HS-5 (cell line): ENCODE measurements around the gene DIP2C.
"Not testable (repeated sequence)": the region's sequence is repeated elsewhere in the genome, so short reads cannot be mapped to it uniquely, and the experiment has no call there.

ENCODE experiments used
- DNase-seq: peaks from one replicate; pipeline ENCODE4 v3.0.0-alpha.2; 2012; ENCODE audit warnings: low read depth

DIP2C gene

GRCh38 chr10:610642-611305 lies 78.7 kb downstream of the DIP2C start:
- DNase-seq: not testable (repeated sequence)

GRCh38 chr10:609868-610545 lies 79.5 kb downstream of the DIP2C start:
- no peak for DNase-seq

- DNase-seq: no peak
These were observed 80.2 kb downstream of the DIP2C start for GRCh38 chr10:609262-609658.

- DNase-seq: no peak
These were observed 80.9 kb downstream of the DIP2C start for GRCh38 chr10:608331-609261.

GRCh38 chr10:607545-608185 lies 81.8 kb downstream of the DIP2C start:
- no peak for DNase-seq

- no peak for DNase-seq
These were observed 82.5 kb downstream of the DIP2C start for GRCh38 chr10:606762-607544.

GRCh38 chr10:605632-606325 lies 83.7 kb downstream of the DIP2C start:
- DNase-seq: no peak

GRCh38 chr10:604716-605631 lies 84.5 kb downstream of the DIP2C start:
- DNase-seq: no peak

- no peak for DNase-seq
These were observed 85.7 kb downstream of the DIP2C start for GRCh38 chr10:603745-604144.

GRCh38 chr10:602391-603005 lies 87.0 kb downstream of the DIP2C start:
- no peak for DNase-seq

GRCh38 chr10:601660-601963 lies 87.9 kb downstream of the DIP2C start:
- DNase-seq: no peak

- DNase-seq: no peak
These were observed 88.4 kb downstream of the DIP2C start for GRCh38 chr10:600876-601659.

GRCh38 chr10:600234-600633 lies 89.2 kb downstream of the DIP2C start:
- DNase-seq: no peak

GRCh38 chr10:599767-600166 lies 89.7 kb downstream of the DIP2C start:
- no peak for DNase-seq

GRCh38 chr10:598415-599170 lies 90.9 kb downstream of the DIP2C start:
- peak; percentile 78 for DNase-seq

- no peak for DNase-seq
These were observed 91.5 kb downstream of the DIP2C start for GRCh38 chr10:597976-598375.

GRCh38 chr10:596725-597345 lies 92.6 kb downstream of the DIP2C start:
- no peak for DNase-seq
